HUES48 (cell line): ENCODE measurements around the gene CD44.

Experiments used
- H3K27ac ChIP-seq: one replicate; pipeline ENCODE4 v1.7.0; 2013; ENCODE audit warnings: low read depth, low read length, inconsistent platforms
- H3K27me3 ChIP-seq: 2 replicates; pipeline ENCODE4 v1.6.1; 2013; ENCODE audit warnings: mild to moderate bottlenecking, low read length; ENCODE audit not compliant: control insufficient read depth, insufficient read depth
- H3K36me3 ChIP-seq: 2 replicates; pipeline ENCODE4 v1.6.1; 2013; ENCODE audit warnings: low read length; ENCODE audit not compliant: control insufficient read depth, insufficient read depth
- H3K4me1 ChIP-seq: 2 replicates; pipeline ENCODE4 v1.6.1; 2013; ENCODE audit warnings: mild to moderate bottlenecking, low read length; ENCODE audit not compliant: control insufficient read depth, insufficient read depth
- H3K4me3 ChIP-seq: 2 replicates; pipeline ENCODE4 v1.5.1; 2013; ENCODE audit warnings: mild to moderate bottlenecking, low read depth, low read length
- H3K9ac ChIP-seq: 2 replicates; pipeline ENCODE4 v1.6.1; 2013; ENCODE audit warnings: mild to moderate bottlenecking, low read depth, low read length, moderate library complexity
- H3K9me3 ChIP-seq: 2 replicates; pipeline ENCODE4 v1.6.1; 2013; ENCODE audit warnings: low read length; ENCODE audit not compliant: control insufficient read depth, insufficient read depth

Gene CD44

DNA sequence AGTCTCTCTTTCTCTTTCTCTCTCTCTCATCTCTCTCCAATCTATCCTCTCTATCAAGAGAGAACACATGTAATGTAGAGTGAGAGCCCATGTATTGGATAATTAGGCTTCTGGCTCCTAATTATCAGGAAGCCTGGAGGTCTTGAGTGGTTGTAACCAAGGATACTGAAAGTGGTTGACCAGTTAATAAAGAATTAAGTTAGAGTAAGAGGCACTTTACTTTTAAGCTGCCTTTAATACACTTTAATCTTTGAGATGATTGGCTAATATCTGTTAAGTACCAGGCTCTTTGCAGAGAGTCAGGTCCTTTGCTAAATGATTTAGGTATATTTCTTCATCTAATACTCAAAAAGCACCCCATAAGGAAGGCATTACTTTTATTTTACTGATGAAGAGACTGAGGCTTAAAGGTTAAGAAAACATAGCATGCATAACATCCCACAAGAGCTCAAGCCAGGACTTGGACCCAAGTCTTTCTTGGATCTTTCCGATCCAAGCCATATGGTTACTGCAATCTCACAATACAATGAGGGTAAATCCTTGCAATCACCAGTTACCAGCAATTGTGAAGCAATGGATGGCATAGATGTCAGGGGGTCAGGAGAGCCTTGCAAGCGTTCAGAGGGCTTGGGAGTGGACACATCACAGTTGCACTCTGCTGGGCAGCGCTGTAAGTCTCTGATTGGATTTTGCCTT lies 22.1 kb downstream of the CD44 start:
- no peaks in the 10 kb centered on the region for H3K27me3 ChIP-seq
- no peaks in the 10 kb centered on the region for H3K9me3 ChIP-seq
- no peak overlapping the region for H3K4me3 ChIP-seq
- no peak overlapping the region for H3K27ac ChIP-seq
- no peak overlapping the region for H3K9ac ChIP-seq
- no peaks in the 10 kb centered on the region for H3K36me3 ChIP-seq
- peaks cover 27% of the 10 kb centered on the region for H3K4me1 ChIP-seq

GRCh38 chr11:35162745-35163144 lies 23.8 kb downstream of the CD44 start:
- no peaks in the 10 kb centered on the region for H3K36me3 ChIP-seq
- H3K9ac ChIP-seq, result no peak overlapping the region
- no peaks in the 10 kb centered on the region for H3K9me3 ChIP-seq
- no peak overlapping the region for H3K27ac ChIP-seq
- H3K4me1 ChIP-seq, result peaks cover 24% of the 10 kb centered on the region
- H3K27me3 ChIP-seq, result no peaks in the 10 kb centered on the region
- H3K4me3 ChIP-seq, result no peak overlapping the region

GRCh38 chr11:35163209-35163608 lies 24.2 kb downstream of the CD44 start:
- Histone ChIP-seq H3K27me3 (no peaks in the 10 kb centered on the region), H3K9me3 (no peaks in the 10 kb centered on the region), H3K36me3 (no peaks in the 10 kb centered on the region), H3K9ac (no peak overlapping the region), H3K4me3 (no peak overlapping the region), H3K27ac (no peak overlapping the region), H3K4me1 (peaks cover 20% of the 10 kb centered on the region)

DNA sequence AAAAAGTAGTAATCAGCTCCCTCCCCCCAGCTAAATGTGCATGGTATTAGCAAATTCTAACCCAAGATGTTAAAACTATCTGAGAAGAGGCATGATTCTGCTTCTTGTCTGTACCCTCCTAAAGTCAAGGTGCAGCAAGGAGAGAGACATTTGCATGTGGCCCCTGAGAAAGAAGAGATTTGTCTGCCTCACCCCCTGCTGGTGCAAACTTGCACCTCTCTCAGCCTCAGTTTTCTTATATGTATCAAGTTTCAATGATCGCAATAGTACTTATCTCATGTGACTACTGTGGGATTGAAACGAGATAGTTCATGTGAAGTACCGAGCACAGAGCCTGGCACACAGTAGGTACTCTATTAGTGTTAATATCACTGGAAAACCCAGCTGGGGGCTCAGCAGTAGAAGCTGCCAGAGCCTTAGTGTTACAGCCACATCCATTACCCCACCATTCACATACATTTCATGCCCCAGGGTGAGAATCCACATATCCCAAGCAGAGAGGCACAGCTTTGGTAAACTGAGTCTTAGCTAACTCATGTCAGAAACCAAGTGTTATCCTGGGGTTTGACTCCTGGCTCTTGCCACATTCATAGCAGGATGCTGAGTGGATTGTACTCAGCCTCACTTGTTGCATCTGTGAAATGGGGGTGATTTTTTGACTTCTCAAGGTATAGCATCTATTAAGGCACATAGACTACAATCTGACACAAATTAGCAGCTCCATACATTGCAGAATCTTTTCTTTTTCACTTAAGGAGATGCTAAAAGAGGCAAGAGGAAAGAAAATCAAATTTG lies 24.9 kb downstream of the CD44 start:
- Histone ChIP-seq H3K4me1 (peaks cover 14% of the 10 kb centered on the region), H3K9ac (no peak overlapping the region), H3K27ac (no peak overlapping the region), H3K4me3 (no peak overlapping the region), H3K27me3 (no peaks in the 10 kb centered on the region), H3K9me3 (no peaks in the 10 kb centered on the region), H3K36me3 (no peaks in the 10 kb centered on the region)

DNA sequence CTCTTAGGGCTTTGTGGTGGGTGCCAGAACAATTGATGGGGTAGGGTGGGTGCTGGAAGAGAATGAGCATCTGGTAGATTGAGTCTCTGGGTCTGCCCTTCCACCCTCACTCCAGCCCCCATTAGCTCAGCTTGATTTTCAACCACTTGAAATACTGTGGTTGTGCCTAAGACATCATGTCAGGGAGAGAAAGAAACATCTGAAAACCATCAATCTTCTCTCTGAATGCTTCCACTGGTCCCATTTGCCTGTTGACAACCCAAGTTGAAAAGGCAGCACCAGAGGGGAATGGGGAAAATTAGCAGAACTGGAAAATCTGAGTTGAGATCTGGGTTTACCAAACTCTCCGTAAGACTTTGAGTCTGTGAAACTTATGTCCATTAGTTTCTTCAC lies 26.1 kb downstream of the CD44 start:
- Histone ChIP-seq H3K27ac (no peak overlapping the region), H3K27me3 (no peaks in the 10 kb centered on the region), H3K36me3 (no peaks in the 10 kb centered on the region), H3K9me3 (no peaks in the 10 kb centered on the region), H3K9ac (no peak overlapping the region), H3K4me3 (no peak overlapping the region), H3K4me1 (peaks cover 12% of the 10 kb centered on the region)

GRCh38 chr11:35165423-35166368 lies 26.7 kb downstream of the CD44 start:
- Histone ChIP-seq H3K4me3 (no peak overlapping the region), H3K9me3 (no peaks in the 10 kb centered on the region), H3K27me3 (no peaks in the 10 kb centered on the region), H3K27ac (no peak overlapping the region), H3K4me1 (peaks cover 12% of the 10 kb centered on the region), H3K36me3 (no peaks in the 10 kb centered on the region), H3K9ac (no peak overlapping the region)

DNA sequence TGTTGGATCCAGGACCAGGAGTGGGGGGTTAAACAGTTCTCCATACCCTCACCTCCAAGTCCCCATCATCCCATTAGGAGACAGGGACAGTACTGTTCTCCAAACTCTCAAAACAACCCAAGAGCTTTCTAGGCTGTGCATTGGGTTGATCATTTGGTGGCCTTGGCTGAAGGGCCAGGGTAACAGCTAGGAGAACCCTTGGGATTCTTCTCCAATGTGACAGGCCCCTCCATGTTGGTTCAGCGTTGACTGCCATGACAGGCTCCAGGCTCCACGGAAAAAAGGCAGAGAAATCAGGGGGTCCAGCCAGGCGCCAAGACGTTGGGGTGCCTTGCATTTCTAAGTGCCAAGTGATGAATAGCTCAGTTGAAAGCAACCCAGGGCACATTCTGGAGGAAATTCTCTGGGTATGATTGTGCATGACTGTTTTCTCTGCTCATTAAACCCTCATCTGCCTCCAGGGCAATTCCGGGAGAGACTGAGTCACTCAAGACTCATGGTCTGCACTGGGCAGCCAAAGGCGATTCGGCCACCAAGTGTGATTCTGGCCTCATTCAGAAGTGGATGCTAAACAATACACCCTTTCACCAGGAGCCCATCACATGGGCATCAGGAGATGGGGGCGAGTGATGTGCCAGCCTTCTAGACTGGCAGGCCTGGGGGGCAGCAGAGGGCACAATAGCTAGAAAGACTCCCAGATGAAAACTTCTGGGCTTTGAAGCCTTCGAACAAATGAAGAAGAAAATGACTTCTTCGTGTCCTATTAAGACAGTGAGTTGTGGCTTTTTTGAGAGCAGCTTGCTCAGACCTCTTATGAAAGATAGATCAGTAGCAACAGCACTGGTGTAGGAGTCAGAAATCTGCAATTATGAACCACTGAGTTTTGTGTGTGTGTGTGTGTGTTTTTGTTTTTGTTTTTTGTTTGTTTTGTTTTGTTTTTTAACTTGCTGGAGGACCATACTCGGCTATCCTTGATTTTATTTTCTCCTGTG lies 27.7 kb downstream of the CD44 start:
- Histone ChIP-seq H3K4me1 (peaks cover 12% of the 10 kb centered on the region), H3K9me3 (no peaks in the 10 kb centered on the region), H3K27ac (no peak overlapping the region), H3K9ac (no peak overlapping the region), H3K27me3 (no peaks in the 10 kb centered on the region), H3K36me3 (no peaks in the 10 kb centered on the region), H3K4me3 (no peak overlapping the region)

DNA sequence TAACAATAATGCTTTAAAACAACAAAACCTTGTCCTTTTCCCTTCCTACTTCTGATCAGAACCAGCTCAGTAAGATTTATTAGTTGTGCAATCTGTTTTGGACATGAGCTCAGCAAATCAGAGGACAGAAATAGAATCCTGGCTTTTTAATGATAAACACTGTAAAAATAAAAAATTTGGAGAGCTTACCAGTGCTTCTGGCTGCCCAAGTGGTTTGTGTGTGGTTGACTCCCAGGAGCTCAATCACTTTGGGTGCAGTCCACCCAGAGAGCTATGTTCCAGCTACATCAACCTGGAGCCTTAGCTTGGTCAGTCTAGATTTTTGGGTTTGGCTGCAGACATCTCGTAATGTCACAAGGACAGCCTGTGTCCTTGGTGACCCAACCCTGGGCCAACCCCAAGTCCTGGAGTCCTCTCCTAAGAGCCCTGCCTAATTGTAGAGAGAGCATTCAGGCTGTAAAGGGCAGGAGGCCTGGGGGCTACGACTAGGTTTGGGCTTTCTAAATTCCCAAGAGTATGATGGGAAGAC lies 28.5 kb downstream of the CD44 start:
- peaks cover 14% of the 10 kb centered on the region for H3K4me1 ChIP-seq

DNA sequence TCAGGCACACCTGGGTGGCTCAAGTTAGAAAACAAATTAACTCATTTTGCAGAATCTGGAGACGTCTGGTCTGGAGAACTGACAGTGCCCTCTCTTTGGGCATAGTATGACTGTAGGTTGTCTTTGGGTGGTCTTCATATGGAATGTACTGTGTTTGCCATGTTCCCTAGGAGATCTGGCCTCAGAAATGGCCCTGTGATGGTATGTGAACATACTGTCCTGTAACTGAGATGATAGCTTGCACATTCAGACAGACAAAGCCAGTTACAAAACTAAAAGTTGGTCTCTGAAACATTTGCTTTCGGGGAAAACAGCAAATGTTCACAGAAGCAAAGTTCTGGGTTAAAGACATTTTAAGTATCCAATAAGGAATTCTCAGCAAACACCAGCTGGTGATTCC lies 29.7 kb downstream of the CD44 start:
- H3K9me3 ChIP-seq, result no peaks in the 10 kb centered on the region
- no peak overlapping the region for H3K9ac ChIP-seq
- no peak overlapping the region for H3K27ac ChIP-seq
- no peak overlapping the region for H3K4me3 ChIP-seq
- peaks cover 17% of the 10 kb centered on the region for H3K4me1 ChIP-seq
- no peaks in the 10 kb centered on the region for H3K36me3 ChIP-seq
- H3K27me3 ChIP-seq, result no peaks in the 10 kb centered on the region

More for the DNA sequence above, 28.5 kb downstream of the CD44 start:
- H3K36me3 ChIP-seq, result no peaks in the 10 kb centered on the region
- H3K4me3 ChIP-seq, result no peak overlapping the region
- no peak overlapping the region for H3K27ac ChIP-seq
- no peaks in the 10 kb centered on the region for H3K27me3 ChIP-seq
- H3K9ac ChIP-seq, result no peak overlapping the region
- H3K9me3 ChIP-seq, result no peaks in the 10 kb centered on the region

GRCh38 chr11:35169112-35169511 lies 30.1 kb downstream of the CD44 start:
- Histone ChIP-seq H3K27me3 (no peaks in the 10 kb centered on the region), H3K27ac (no peak overlapping the region), H3K36me3 (no peaks in the 10 kb centered on the region), H3K9me3 (no peaks in the 10 kb centered on the region), H3K9ac (no peak overlapping the region), H3K4me1 (peaks cover 18% of the 10 kb centered on the region), H3K4me3 (no peak overlapping the region)
